Rectal smooth muscle tissue (tissue), 1 donor: ENCODE measurements around the gene CAMK2G.

Experiments
- H3K27ac ChIP-seq: one replicate; pipeline ENCODE4 v1.7.0; 2013; ENCODE audit warnings: low read depth, low read length, inconsistent platforms
- H3K27me3 ChIP-seq: one replicate; pipeline ENCODE4 v1.7.0; 2013; ENCODE audit warnings: low read length; ENCODE audit not compliant: control insufficient read depth, insufficient read depth
- H3K36me3 ChIP-seq: one replicate; pipeline ENCODE4 v1.7.0; 2013; ENCODE audit warnings: low read length; ENCODE audit not compliant: control insufficient read depth, insufficient read depth
- H3K4me1 ChIP-seq: one replicate; pipeline ENCODE4 v1.7.0; 2013; ENCODE audit warnings: low read length; ENCODE audit not compliant: control insufficient read depth, insufficient read depth
- H3K4me3 ChIP-seq: one replicate; pipeline ENCODE4 v1.7.0; 2013; ENCODE audit warnings: low read length
- H3K9ac ChIP-seq: one replicate; pipeline ENCODE4 v1.7.0; 2013; ENCODE audit warnings: low read length

Gene CAMK2G

GRCh38 chr10:73815719-73816030, 58.7 kb downstream of the CAMK2G start:
- Histone ChIP-seq H3K4me1 (peaks cover under 1% of the 10 kb centered on the region), H3K27ac (no peak overlapping the region)

GRCh38 chr10:73814896-73815718, 59.2 kb downstream of the CAMK2G start:
- no peak overlapping the region for H3K4me3 ChIP-seq
- H3K9ac ChIP-seq = no peak overlapping the region
- H3K27me3 ChIP-seq = no peaks in the 10 kb centered on the region
- H3K36me3 ChIP-seq = peaks cover 31% of the 10 kb centered on the region
- H3K27ac ChIP-seq = no peak overlapping the region
- peaks cover 3% of the 10 kb centered on the region for H3K4me1 ChIP-seq

More at GRCh38 chr10:73815719-73816030, 58.7 kb downstream of the CAMK2G start:
- no peak overlapping the region for H3K4me3 ChIP-seq
- H3K27me3 ChIP-seq = no peaks in the 10 kb centered on the region
- peaks cover 31% of the 10 kb centered on the region for H3K36me3 ChIP-seq
- H3K9ac ChIP-seq = no peak overlapping the region

- Histone ChIP-seq H3K36me3 (peaks cover 31% of the 10 kb centered on the region), H3K27ac (no peak overlapping the region), H3K9ac (no peak overlapping the region), H3K4me3 (no peak overlapping the region), H3K27me3 (no peaks in the 10 kb centered on the region), H3K4me1 (peaks cover 3% of the 10 kb centered on the region)
These were observed 60.0 kb downstream of the CAMK2G start for GRCh38 chr10:73814276-73814895.

GRCh38 chr10:73813333-73813732, 61.0 kb downstream of the CAMK2G start:
- peaks cover 3% of the 10 kb centered on the region for H3K4me1 ChIP-seq

GRCh38 chr10:73812657-73813056, 61.7 kb downstream of the CAMK2G start:
- Histone ChIP-seq H3K27me3 (no peaks in the 10 kb centered on the region), H3K4me3 (no peak overlapping the region), H3K36me3 (peaks cover 36% of the 10 kb centered on the region), H3K27ac (no peak overlapping the region), H3K9ac (no peak overlapping the region), H3K4me1 (peaks cover 3% of the 10 kb centered on the region)

More at GRCh38 chr10:73813333-73813732, 61.0 kb downstream of the CAMK2G start:
- no peak overlapping the region for H3K27ac ChIP-seq
- peaks cover 33% of the 10 kb centered on the region for H3K36me3 ChIP-seq
- no peak overlapping the region for H3K9ac ChIP-seq
- H3K27me3 ChIP-seq = no peaks in the 10 kb centered on the region
- no peak overlapping the region for H3K4me3 ChIP-seq

- H3K36me3 ChIP-seq = peaks cover 41% of the 10 kb centered on the region
- H3K4me1 ChIP-seq = peaks cover 5% of the 10 kb centered on the region
- no peaks in the 10 kb centered on the region for H3K27me3 ChIP-seq
- peak overlapping the region; percentile 47 for H3K9ac ChIP-seq
- H3K4me3 ChIP-seq = peak overlapping the region; percentile 82
- H3K27ac ChIP-seq = peak overlapping the region; percentile 85
These were observed 63.5 kb downstream of the CAMK2G start for GRCh38 chr10:73810735-73811465.

GRCh38 chr10:73810358-73810734, 64.0 kb downstream of the CAMK2G start:
- Histone ChIP-seq H3K36me3 (peaks cover 46% of the 10 kb centered on the region), H3K9ac (peak overlapping the region; percentile 40), H3K27me3 (no peaks in the 10 kb centered on the region), H3K4me1 (peaks cover 5% of the 10 kb centered on the region), H3K27ac (peak overlapping the region; percentile 85), H3K4me3 (peak overlapping the region; percentile 82)

GRCh38 chr10:73809061-73809818, 65.1 kb downstream of the CAMK2G start:
- Histone ChIP-seq H3K27me3 (no peaks in the 10 kb centered on the region), H3K4me1 (peaks cover 5% of the 10 kb centered on the region), H3K36me3 (peaks cover 39% of the 10 kb centered on the region), H3K9ac (no peak overlapping the region), H3K4me3 (no peak overlapping the region), H3K27ac (no peak overlapping the region)

- H3K4me3 ChIP-seq = no peak overlapping the region
- H3K36me3 ChIP-seq = peaks cover 39% of the 10 kb centered on the region
- H3K4me1 ChIP-seq = peaks cover 5% of the 10 kb centered on the region
- H3K9ac ChIP-seq = no peak overlapping the region
- no peaks in the 10 kb centered on the region for H3K27me3 ChIP-seq
- no peak overlapping the region for H3K27ac ChIP-seq
These were observed 66.1 kb downstream of the CAMK2G start for GRCh38 chr10:73808021-73808815.

GRCh38 chr10:73807471-73807870, 66.9 kb downstream of the CAMK2G start:
- no peak overlapping the region for H3K4me3 ChIP-seq

GRCh38 chr10:73806176-73806950, 68.0 kb downstream of the CAMK2G start:
- Histone ChIP-seq H3K27me3 (no peaks in the 10 kb centered on the region), H3K4me1 (peaks cover 5% of the 10 kb centered on the region), H3K36me3 (peaks cover 53% of the 10 kb centered on the region), H3K4me3 (no peak overlapping the region), H3K9ac (no peak overlapping the region), H3K27ac (no peak overlapping the region)

More at GRCh38 chr10:73807471-73807870, 66.9 kb downstream of the CAMK2G start:
- Histone ChIP-seq H3K4me1 (peaks cover 5% of the 10 kb centered on the region), H3K27me3 (no peaks in the 10 kb centered on the region), H3K36me3 (peaks cover 46% of the 10 kb centered on the region), H3K9ac (no peak overlapping the region), H3K27ac (no peak overlapping the region)
